Measurements from ENCODE around the gene NUPR2.
A peak's percentile ranks its signal among the peaks of the same experiment; 100 is the strongest.
"Not testable (repeated sequence)": the region's sequence is repeated elsewhere in the genome, so short reads cannot be mapped to it uniquely, and the experiment has no call there.

Gene NUPR2

GRCh38 chr7:56086761-56087160, 29.5 kb downstream of the NUPR2 start:
- TF ChIP-seq SPI1 (IDR thresholded peaks at IDR 0.05; ENCODE audit: low read depth, low read length) (no peak), POLR2AphosphoS5 (IDR thresholded peaks at IDR 0.05; ENCODE audit: low read depth, low read length) (no peak), TAF1 (IDR thresholded peaks at IDR 0.05; ENCODE audit: low read depth, low read length) (no peak), POU2F2 (IDR thresholded peaks at IDR 0.05; ENCODE audit: low read depth, low read length) (no peak), PAX5 (IDR thresholded peaks at IDR 0.05; ENCODE audit: insufficient read depth, low read length, severe bottlenecking) (no peak), POLR2A (IDR thresholded peaks at IDR 0.05; ENCODE audit: low read depth, low read length) (no peak)
- no peak for FAIRE-seq

GRCh38 chr7:56083150-56083785, 32.9 kb downstream of the NUPR2 start:
- DNase-seq (ENCODE audit: insufficient read length, low spot score): no peak
- FAIRE-seq: no peak
- no peak for TF ChIP-seq POLR2AphosphoS5 (IDR thresholded peaks at IDR 0.05; ENCODE audit: low read depth, low read length)
- TF ChIP-seq POLR2A (IDR thresholded peaks at IDR 0.05; ENCODE audit: low read depth, low read length): no peak
- no peak for TF ChIP-seq SPI1 (IDR thresholded peaks at IDR 0.05; ENCODE audit: low read depth, low read length)
- no peak for TF ChIP-seq PAX5 (IDR thresholded peaks at IDR 0.05; ENCODE audit: insufficient read depth, low read length, severe bottlenecking)
- TF ChIP-seq TAF1 (IDR thresholded peaks at IDR 0.05; ENCODE audit: low read depth, low read length): no peak
- no peak for TF ChIP-seq POU2F2 (IDR thresholded peaks at IDR 0.05; ENCODE audit: low read depth, low read length)

More at GRCh38 chr7:56086761-56087160, 29.5 kb downstream of the NUPR2 start:
- no peak for DNase-seq (ENCODE audit: insufficient read length, low spot score)

- TF ChIP-seq POU2F2 (IDR thresholded peaks at IDR 0.05; ENCODE audit: low read depth, low read length): no peak
- no peak for TF ChIP-seq PAX5 (IDR thresholded peaks at IDR 0.05; ENCODE audit: insufficient read depth, low read length, severe bottlenecking)
- no peak for TF ChIP-seq TAF1 (IDR thresholded peaks at IDR 0.05; ENCODE audit: low read depth, low read length)
- TF ChIP-seq SPI1 (IDR thresholded peaks at IDR 0.05; ENCODE audit: low read depth, low read length): no peak
- no peak for TF ChIP-seq POLR2AphosphoS5 (IDR thresholded peaks at IDR 0.05; ENCODE audit: low read depth, low read length)
- TF ChIP-seq POLR2A (IDR thresholded peaks at IDR 0.05; ENCODE audit: low read depth, low read length): no peak
- no peak for DNase-seq (ENCODE audit: insufficient read length, low spot score)
- FAIRE-seq: no peak
Observed at GRCh38 chr7:56081626-56082340, 34.4 kb downstream of the NUPR2 start.

- FAIRE-seq: not testable (repeated sequence)
Observed at GRCh38 chr7:56080726-56081435, 35.3 kb downstream of the NUPR2 start.

GRCh38 chr7:56079450-56080185, 36.6 kb downstream of the NUPR2 start:
- FAIRE-seq (no peak), DNase-seq (ENCODE audit: insufficient read length, low spot score) (no peak)
- TF ChIP-seq POU2F2 (IDR thresholded peaks at IDR 0.05; ENCODE audit: low read depth, low read length) (no peak), TAF1 (IDR thresholded peaks at IDR 0.05; ENCODE audit: low read depth, low read length) (no peak), SPI1 (IDR thresholded peaks at IDR 0.05; ENCODE audit: low read depth, low read length) (no peak), POLR2A (IDR thresholded peaks at IDR 0.05; ENCODE audit: low read depth, low read length) (no peak), PAX5 (IDR thresholded peaks at IDR 0.05; ENCODE audit: insufficient read depth, low read length, severe bottlenecking) (no peak), POLR2AphosphoS5 (IDR thresholded peaks at IDR 0.05; ENCODE audit: low read depth, low read length) (no peak)

More at GRCh38 chr7:56080726-56081435, 35.3 kb downstream of the NUPR2 start:
- not testable (repeated sequence) for DNase-seq (ENCODE audit: insufficient read length, low spot score)

GRCh38 chr7:56078196-56078595, 38.0 kb downstream of the NUPR2 start:
- TF ChIP-seq SPI1 (IDR thresholded peaks at IDR 0.05; ENCODE audit: low read depth, low read length) (no peak), POU2F2 (IDR thresholded peaks at IDR 0.05; ENCODE audit: low read depth, low read length) (no peak), PAX5 (IDR thresholded peaks at IDR 0.05; ENCODE audit: insufficient read depth, low read length, severe bottlenecking) (no peak), POLR2AphosphoS5 (IDR thresholded peaks at IDR 0.05; ENCODE audit: low read depth, low read length) (no peak), POLR2A (IDR thresholded peaks at IDR 0.05; ENCODE audit: low read depth, low read length) (no peak), TAF1 (IDR thresholded peaks at IDR 0.05; ENCODE audit: low read depth, low read length) (no peak)
- FAIRE-seq (no peak), DNase-seq (ENCODE audit: insufficient read length, low spot score) (no peak)

- FAIRE-seq (no peak), DNase-seq (ENCODE audit: insufficient read length, low spot score) (no peak)
- no peak for TF ChIP-seq POU2F2 (IDR thresholded peaks at IDR 0.05; ENCODE audit: low read depth, low read length)
- TF ChIP-seq TAF1 (IDR thresholded peaks at IDR 0.05; ENCODE audit: low read depth, low read length): no peak
- no peak for TF ChIP-seq POLR2AphosphoS5 (IDR thresholded peaks at IDR 0.05; ENCODE audit: low read depth, low read length)
- TF ChIP-seq SPI1 (IDR thresholded peaks at IDR 0.05; ENCODE audit: low read depth, low read length): no peak
- no peak for TF ChIP-seq PAX5 (IDR thresholded peaks at IDR 0.05; ENCODE audit: insufficient read depth, low read length, severe bottlenecking)
- no peak for TF ChIP-seq POLR2A (IDR thresholded peaks at IDR 0.05; ENCODE audit: low read depth, low read length)
Observed at GRCh38 chr7:56077681-56078080, 38.5 kb downstream of the NUPR2 start.

GRCh38 chr7:56074371-56074791, 41.8 kb downstream of the NUPR2 start:
- FAIRE-seq (peak; percentile 40), DNase-seq (ENCODE audit: insufficient read length, low spot score) (peak; percentile 61)
- no peak for TF ChIP-seq POLR2AphosphoS5 (IDR thresholded peaks at IDR 0.05; ENCODE audit: low read depth, low read length)
- no peak for TF ChIP-seq TAF1 (IDR thresholded peaks at IDR 0.05; ENCODE audit: low read depth, low read length)
- no peak for TF ChIP-seq PAX5 (IDR thresholded peaks at IDR 0.05; ENCODE audit: insufficient read depth, low read length, severe bottlenecking)
- no peak for TF ChIP-seq POU2F2 (IDR thresholded peaks at IDR 0.05; ENCODE audit: low read depth, low read length)
- no peak for TF ChIP-seq SPI1 (IDR thresholded peaks at IDR 0.05; ENCODE audit: low read depth, low read length)
- no peak for TF ChIP-seq POLR2A (IDR thresholded peaks at IDR 0.05; ENCODE audit: low read depth, low read length)

GRCh38 chr7:56066376-56066775, 49.8 kb downstream of the NUPR2 start:
- DNase-seq (ENCODE audit: insufficient read length, low spot score); FAIRE-seq: not testable (repeated sequence)

Data from GM12891 (cell line).